Endothelial cell of umbilical vein (primary cell): ENCODE data around the gene NTRK2. TPM values are rescaled to one million over a fixed set of nuclear protein-coding genes. Genes with fewer than 3 reads are reported as not detected.

ENCODE experiments used
- BruUV-seq: library from RNA; stranded (reverse); fragments of 400-500 nt; replicated peaks from 2 replicates; lab custom pipeline; 2021; lab: Mats Ljungman, UMichigan
- CTCF ChIA-PET: fragments of 300-600, 350-600 bp; sonication (Branson Sonifier 250); formaldehyde crosslinking; loops from one replicate; lab custom pipeline; 2021; ENCODE audit warnings: antibody characterized with exemption, inconsistent platforms; lab: Charles Lee
- POLR2A ChIA-PET: fragments of 300-600, 350-600 bp; sonication (Branson Sonifier 250); formaldehyde crosslinking; loops from one replicate; lab custom pipeline; 2021; ENCODE audit warnings: antibody characterized with exemption, inconsistent platforms; lab: Charles Lee
- DNase-seq: peaks from one replicate; pipeline ENCODE4 v3.0.0-alpha.2; 2011; ENCODE audit warnings: low read depth, low spot score
- FAIRE-seq: peaks from 2 replicates; lab custom pipeline; 2011; peaks lifted over from hg19 to GRCh38; lab: Jason Lieb, UNC
- H2AFZ ChIP-seq: 2 replicates; pipeline ENCODE4 v1.6.0; 2012; ENCODE audit warnings: low read depth, low read length, control low read depth, inconsistent platforms
- H3K27ac ChIP-seq: 2 replicates; pipeline ENCODE4 v1.5.1; 2011; ENCODE audit warnings: low read depth, mild to moderate bottlenecking, control low read depth, low read length, moderate library complexity; ENCODE audit not compliant: insufficient read depth
- H3K27me3 ChIP-seq, 2 experiments: 2 replicates each; pipeline versions ENCODE4 v1.6.0 to v1.6.1; 2011; ENCODE audit warnings: low read length in 2 of 2, mixed read lengths in 1 of 2; ENCODE audit not compliant: control insufficient read depth in 2 of 2, insufficient read depth in 2 of 2
- H3K36me3 ChIP-seq, 2 experiments: 2 replicates in 1 of 2; 3 replicates in 1 of 2; pipeline ENCODE4 v1.5.1; 2011; ENCODE audit warnings: low read length in 2 of 2, mild to moderate bottlenecking in 1 of 2, moderate library complexity in 1 of 2; ENCODE audit not compliant: control insufficient read depth in 2 of 2, insufficient read depth in 2 of 2; ENCODE audit errors: extremely low read depth in 1 of 2
- H3K4me1 ChIP-seq: 3 replicates; pipeline ENCODE4 v1.5.1; 2011; ENCODE audit warnings: mild to moderate bottlenecking, low read length; ENCODE audit not compliant: control insufficient read depth, insufficient read depth; ENCODE audit errors: extremely low read depth
- H3K4me2 ChIP-seq: 2 replicates; pipeline ENCODE4 v1.6.1; 2011; ENCODE audit warnings: low read length, control low read depth, mixed read lengths; ENCODE audit not compliant: insufficient read depth
- H3K4me3 ChIP-seq, 3 experiments: fragments of 200-600 bp in 1 of 3; sonication (generic), shearing (Covaris generic) in 1 of 3; replicated peaks in 1 of 3; 2 replicates each; pipeline ENCODE4 v1.5.1; 2011 to 2016; ENCODE audit warnings: control low read depth in 3 of 3, low read length in 3 of 3, mild to moderate bottlenecking in 2 of 3, inconsistent platforms in 1 of 3, low read depth in 1 of 3, moderate library complexity in 1 of 3; ENCODE audit not compliant: insufficient read depth in 1 of 3
- H3K79me2 ChIP-seq: 2 replicates; pipeline ENCODE4 v1.6.0; 2012; ENCODE audit warnings: low read length, inconsistent platforms; ENCODE audit not compliant: control insufficient read depth, insufficient read depth
- H3K9ac ChIP-seq: replicated peaks from 2 replicates; pipeline ENCODE3; 2011; ENCODE audit warnings: low read length, control low read depth; ENCODE audit not compliant: insufficient read depth; ENCODE audit errors: extremely low read depth
- H3K9me1 ChIP-seq: replicated peaks from 3 replicates; pipeline ENCODE4 v1.6.0; 2011; ENCODE audit warnings: mild to moderate bottlenecking, low read length; ENCODE audit not compliant: control insufficient read depth, insufficient read depth; ENCODE audit errors: extremely low read depth
- H3K9me3 ChIP-seq: replicated peaks from 2 replicates; pipeline ENCODE4 v1.5.1; 2012; ENCODE audit warnings: low read length, inconsistent platforms; ENCODE audit not compliant: control insufficient read depth, insufficient read depth
- H4K20me1 ChIP-seq: replicated peaks from 2 replicates; pipeline ENCODE3; 2011; ENCODE audit warnings: mild to moderate bottlenecking, low read length; ENCODE audit not compliant: control insufficient read depth, insufficient read depth; ENCODE audit errors: extremely low read depth
- CTCF ChIP-seq, 2 donors: IDR thresholded peaks; 1 replicate in 1 of 2; 2 replicates in 1 of 2; pipeline ENCODE4 v1.5.1; 2011; ENCODE audit warnings: low read length in 2 of 2, mild to moderate bottlenecking in 2 of 2, moderate library complexity in 2 of 2, control low read depth in 1 of 2, inconsistent platforms in 1 of 2, low read depth in 1 of 2; ENCODE audit not compliant: insufficient read depth in 1 of 2; ENCODE audit errors: extremely low read depth in 1 of 2
- EZH2 ChIP-seq: IDR thresholded peaks from 2 replicates; pipeline ENCODE4 v1.6.1; 2012; ENCODE audit warnings: borderline replicate concordance, low read depth, mild to moderate bottlenecking, moderate library complexity, low read length, inconsistent platforms; ENCODE audit not compliant: severe bottlenecking
- FOS ChIP-seq: IDR thresholded peaks from 2 replicates; pipeline ENCODE4 v1.6.1; 2011; ENCODE audit warnings: mild to moderate bottlenecking, low read length, moderate library complexity, borderline replicate concordance; ENCODE audit not compliant: insufficient read depth
- GATA2 ChIP-seq: IDR thresholded peaks from 2 replicates; pipeline ENCODE4 v1.7.0; 2011; ENCODE audit warnings: low read depth, mild to moderate bottlenecking, moderate library complexity, mixed read lengths, low read length; ENCODE audit not compliant: insufficient read length, insufficient read depth
- JUN ChIP-seq: IDR thresholded peaks from 2 replicates; pipeline ENCODE4 v1.6.1; 2011; ENCODE audit warnings: borderline replicate concordance, low read depth; ENCODE audit not compliant: insufficient read length, insufficient read depth
- MAX ChIP-seq: IDR thresholded peaks from 2 replicates; pipeline ENCODE4 v1.6.1; 2011; ENCODE audit not compliant: insufficient read depth, insufficient read length
- MYC ChIP-seq: IDR thresholded peaks from one replicate; pipeline ENCODE4 v1.6.1; 2011; ENCODE audit warnings: mild to moderate bottlenecking, low read depth, low read length
- POLR2A ChIP-seq: IDR thresholded peaks from 2 replicates; pipeline ENCODE4 v1.6.1; 2012; ENCODE audit warnings: low read depth, mild to moderate bottlenecking, control low read depth, low read length
- POLR2AphosphoS5 ChIP-seq: IDR thresholded peaks from 2 replicates; pipeline ENCODE4 v1.6.1; 2012; ENCODE audit warnings: low read depth, mild to moderate bottlenecking, control low read depth, low read length, moderate library complexity; ENCODE audit not compliant: insufficient read depth
- dilution Hi-C: fragments of 300-500 bp; cut with MboI; formaldehyde crosslinking; loops from one replicate; pipeline ENCODE4 v1.15.0; 2019; ENCODE audit warnings: low sequenced_read_pairs; ENCODE audit not compliant: extremely low pct_ligation_motif_present
- intact Hi-C: fragments of 100-400 bp; cut with micrococcal nuclease; formaldehyde crosslinking; loops from one replicate; pipeline ENCODE4 v1.10.0; 2022
- polyA plus RNA-seq, 4 experiments: library from polyadenylated mRNA; depleted of rRNA in 3 of 4; stranded (reverse) in 3 of 4; unstranded in 1 of 4; fragments of >200 nt; gene quantifications; 2 replicates each; pipeline versions ENCODE4 v1.2.1 to v1.2.3, GENCODE V29; 2011 to 2012; ENCODE audit warnings: missing spikeins in 1 of 4
- total RNA-seq: library from RNA; stranded (reverse); gene quantifications from 2 replicates; pipeline ENCODE4 v1.2.3, GENCODE V29; 2021

Gene NTRK2
- total and polyA plus RNA-seq, 2 donors (not counting 3 experiments of a cell fraction or from before 2014, with no cell fraction given): 0.01 to 0.13 TPM

DNA sequence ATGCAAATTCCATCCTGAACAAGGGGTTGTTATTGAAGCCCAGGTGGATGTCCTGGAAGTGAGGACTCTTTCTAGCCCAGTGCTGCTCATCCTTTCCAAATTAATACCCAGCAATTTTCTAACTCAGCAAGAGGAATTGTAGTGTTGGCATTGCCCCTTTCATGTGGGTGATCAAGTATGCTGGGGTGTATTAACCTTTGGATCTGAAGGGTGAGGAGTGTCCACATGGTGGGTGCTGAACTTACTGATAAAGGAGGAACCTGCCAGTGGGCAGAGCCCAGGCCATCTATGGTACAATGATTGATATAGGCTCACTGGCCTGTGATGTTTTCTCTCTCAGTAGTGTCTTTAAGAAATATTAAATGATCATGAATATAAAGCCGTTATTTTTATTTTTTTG lies 210.1 kb downstream of the NTRK2 start:
- H3K9ac ChIP-seq: no peak overlapping the region
- FAIRE-seq: no peak
- no peaks in the 10 kb centered on the region for H3K36me3 ChIP-seq
- no peaks in the 10 kb centered on the region for H3K9me3 ChIP-seq
- TF ChIP-seq FOS: no peak
- no peak for TF ChIP-seq POLR2AphosphoS5
- no peak for TF ChIP-seq EZH2
- no peak for TF ChIP-seq POLR2A
- TF ChIP-seq MAX: no peak
- TF ChIP-seq CTCF (IDR thresholded peaks at IDR 0.05; ENCODE audit: extremely low read depth in 1 of 2, insufficient read depth in 1 of 2, low read depth in 1 of 2, low read length in 2 of 2): no peak
- no peak for TF ChIP-seq JUN
- no peak for TF ChIP-seq GATA2
- no peak for TF ChIP-seq MYC
- H3K4me1 ChIP-seq: peaks cover 6% of the 10 kb centered on the region
- POLR2A ChIA-PET: no interaction called here
- BruUV-seq: no TSS peak
- CTCF ChIA-PET: no interaction called here
- no peak overlapping the region for H3K27ac ChIP-seq
- no peaks in the 10 kb centered on the region for H3K9me1 ChIP-seq
- H3K4me3 ChIP-seq: no peak overlapping the region
- intact Hi-C loops: no loop called here
- no peaks in the 10 kb centered on the region for H3K79me2 ChIP-seq
- H4K20me1 ChIP-seq: no peaks in the 10 kb centered on the region
- no peaks in the 10 kb centered on the region for H3K27me3 ChIP-seq
- no peak overlapping the region for H3K4me2 ChIP-seq
- dilution Hi-C loops: no loop called here
- DNase-seq: no peak
- H2AFZ ChIP-seq: no peak overlapping the region
